ENCODE measurements around the gene RFX5.
A peak's percentile ranks its signal among the peaks of the same experiment; 100 is the strongest.

Gene RFX5

DNA sequence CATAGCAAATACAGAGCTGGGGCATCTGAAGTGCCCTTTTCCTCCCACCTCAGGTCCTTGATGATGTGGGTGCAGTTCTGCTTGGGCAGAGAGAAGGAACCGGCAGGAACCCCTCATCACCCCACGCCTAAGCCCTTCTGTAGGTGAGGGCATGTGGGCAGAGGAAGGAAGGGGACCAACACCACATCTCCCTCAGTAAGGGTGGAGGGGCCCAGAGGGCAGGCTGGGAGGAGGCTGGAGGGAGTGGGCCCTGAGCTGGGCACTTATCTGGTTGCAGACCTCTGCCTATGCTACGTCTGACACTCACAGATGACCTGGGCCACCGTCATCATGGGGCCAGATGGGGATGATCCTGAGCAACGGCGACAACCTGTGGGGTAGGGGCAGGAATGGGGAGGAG lies 54.0 kb downstream of the RFX5 start:
- no peaks in the 10 kb centered on the region for H3K27me3 ChIP-seq (replicated peaks; ENCODE audit: control insufficient read depth, insufficient read depth, low read length)
- H3K36me3 ChIP-seq (ENCODE audit: control insufficient read depth, insufficient read depth, low read length): peaks cover 57% of the 10 kb centered on the region
- DNase-seq (ENCODE audit: extremely low read depth, insufficient read length): no peak
- TF ChIP-seq CTCF (IDR thresholded peaks at IDR 0.05; ENCODE audit: insufficient read depth, low read length, poor library complexity, severe bottlenecking): no peak
- H3K4me3 ChIP-seq (replicated peaks; ENCODE audit: low read depth, low read length): no peak overlapping the region

DNA sequence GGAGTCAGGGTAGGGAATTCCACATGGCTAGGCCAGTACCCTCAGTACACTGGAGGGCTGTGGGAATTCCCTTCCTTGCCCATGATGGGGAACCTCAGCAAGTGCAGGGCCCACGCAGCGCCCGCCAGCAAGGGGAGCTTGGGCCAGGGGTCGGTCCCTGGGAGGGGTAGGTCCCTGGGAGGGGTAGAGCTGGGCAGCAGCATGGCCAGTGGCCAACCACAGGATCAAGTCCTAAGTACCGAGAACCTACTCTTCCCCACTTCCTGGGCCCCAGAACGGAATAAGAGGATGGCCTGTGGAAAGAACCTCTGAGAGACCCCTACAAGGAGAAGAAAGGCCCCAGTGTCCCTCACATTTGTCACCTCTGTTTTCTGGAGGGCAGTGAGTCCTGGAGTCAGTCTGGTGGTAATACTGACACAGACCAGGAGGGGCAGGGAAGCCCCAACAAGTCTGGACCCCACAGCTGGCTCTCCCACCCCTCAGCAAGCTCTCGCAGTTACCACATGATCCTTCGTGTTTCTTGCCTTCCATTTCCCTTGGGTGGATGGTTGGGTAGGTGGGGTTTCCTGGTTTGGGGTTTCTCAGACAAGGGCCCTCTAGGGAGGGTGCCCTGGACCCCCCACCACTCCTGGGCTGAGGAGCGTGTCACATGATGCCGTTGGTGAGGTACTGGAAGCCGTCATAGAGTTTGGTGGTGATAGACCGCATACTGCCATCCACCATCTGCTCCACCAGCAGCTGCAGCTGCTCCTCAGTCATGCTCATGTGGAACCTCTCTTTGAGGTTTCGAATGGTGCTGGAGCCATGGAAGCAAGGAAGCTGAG lies 54.6 kb downstream of the RFX5 start:
- no peak overlapping the region for H3K4me3 ChIP-seq (replicated peaks; ENCODE audit: low read depth, low read length)
- DNase-seq (ENCODE audit: extremely low read depth, insufficient read length): peak; percentile 26
- H3K36me3 ChIP-seq (ENCODE audit: control insufficient read depth, insufficient read depth, low read length): peaks cover 56% of the 10 kb centered on the region
- no peaks in the 10 kb centered on the region for H3K27me3 ChIP-seq (replicated peaks; ENCODE audit: control insufficient read depth, insufficient read depth, low read length)
- TF ChIP-seq CTCF (IDR thresholded peaks at IDR 0.05; ENCODE audit: insufficient read depth, low read length, poor library complexity, severe bottlenecking): no peak

DNA sequence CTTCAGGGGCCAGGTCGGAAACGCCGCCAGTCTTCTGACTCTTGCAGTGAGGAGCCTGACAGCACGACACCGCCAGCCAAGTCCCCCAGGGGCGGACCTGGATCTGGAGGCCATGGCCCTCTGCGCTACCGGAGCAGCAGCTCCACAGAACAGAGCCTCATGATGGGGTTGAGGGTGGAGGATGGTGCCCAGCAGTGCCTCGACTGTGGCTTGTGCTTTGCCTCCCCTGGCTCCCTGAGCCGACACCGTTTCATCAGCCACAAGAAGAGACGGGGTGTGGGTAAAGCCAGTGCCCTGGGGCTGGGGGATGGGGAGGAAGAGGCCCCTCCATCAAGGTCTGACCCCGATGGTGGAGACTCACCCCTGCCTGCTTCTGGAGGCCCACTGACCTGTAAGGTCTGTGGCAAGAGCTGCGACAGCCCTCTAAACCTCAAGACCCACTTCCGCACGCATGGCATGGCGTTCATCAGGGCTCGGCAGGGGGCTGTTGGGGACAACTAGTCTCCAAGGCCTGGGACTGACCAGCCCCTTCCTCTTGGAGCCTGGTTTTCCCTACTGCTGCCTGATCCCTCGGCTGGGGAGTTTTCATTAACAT lies 56.2 kb downstream of the RFX5 start:
- TF ChIP-seq CTCF (IDR thresholded peaks at IDR 0.05; ENCODE audit: insufficient read depth, low read length, poor library complexity, severe bottlenecking): no peak
- peaks cover 65% of the 10 kb centered on the region for H3K36me3 ChIP-seq (ENCODE audit: control insufficient read depth, insufficient read depth, low read length)
- H3K4me3 ChIP-seq (replicated peaks; ENCODE audit: low read depth, low read length): no peak overlapping the region
- DNase-seq (ENCODE audit: extremely low read depth, insufficient read length): peak; percentile 24
- H3K27me3 ChIP-seq (replicated peaks; ENCODE audit: control insufficient read depth, insufficient read depth, low read length): no peaks in the 10 kb centered on the region
